ENCODE data around the gene SCN2A. TPM values are rescaled to one million over a fixed set of nuclear protein-coding genes. Genes with fewer than 3 reads are reported as not detected.
A peak's percentile ranks its signal among the peaks of the same experiment; 100 is the strongest.

Gene SCN2A
- total RNA-seq, 1 experiment from 2014 or later: 0.07 TPM

GRCh38 chr2:165369131-165369897 lies 130.1 kb downstream of the SCN2A start:
- ChIA-PET POLR2A (ENCODE audit: unreplicated experiment) (no interaction called here), CTCF (interaction anchor here (0.5 to 0.6 kb wide), 2 partner anchors 63 to 1330 kb away, joined by 3 to 5 read pairs; no protein-coding TSS in a partner anchor)
- intact Hi-C loops (cut with micrococcal nuclease): no loop called here
- Histone ChIP-seq H3K9me2 (replicated peaks; ENCODE audit: low read length) (no peaks in the 10 kb centered on the region), H3F3A (ENCODE audit: low read length, unreplicated experiment) (no peaks in the 10 kb centered on the region), H3K79me2 (ENCODE audit: low read length) (no peaks in the 10 kb centered on the region), H3K4me1 (ENCODE audit: insufficient read depth, low read length) (no peaks in the 10 kb centered on the region), H2AFZ (ENCODE audit: low read length) (no peak overlapping the region), H3K27ac (ENCODE audit: low read length) (no peak overlapping the region), H3K4me3 (ENCODE audit: low read length) (no peak overlapping the region), H3K27me3 (ENCODE audit: low read length) (0 out of 2 replicates have a peak, but pooled peaks cover 6% of the 10 kb centered on the region), H4K20me1 (ENCODE audit: low read length) (no peaks in the 10 kb centered on the region), H3K4me2 (ENCODE audit: low read length) (no peak overlapping the region), H3K9me3 (ENCODE audit: low read length) (no peaks in the 10 kb centered on the region), H3K9ac (ENCODE audit: low read length) (no peak overlapping the region), H3K36me3 (ENCODE audit: low read depth, low read length) (no peaks in the 10 kb centered on the region)
- DNase-seq (no peak), ATAC-seq (no peak)
- TF ChIP-seq EZH2phosphoT487 (IDR thresholded peaks at IDR 0.05; ENCODE audit: borderline replicate concordance, low read length): no peak
- no peak for TF ChIP-seq CTCF (conservative IDR thresholded peaks at IDR 0.05; ENCODE audit: low read depth, low read length)
- no peak for TF ChIP-seq EZH2 (IDR thresholded peaks at IDR 0.05; ENCODE audit: low read length, unreplicated experiment)
- BruUV-seq (replicated peaks): no TSS peak

DNA sequence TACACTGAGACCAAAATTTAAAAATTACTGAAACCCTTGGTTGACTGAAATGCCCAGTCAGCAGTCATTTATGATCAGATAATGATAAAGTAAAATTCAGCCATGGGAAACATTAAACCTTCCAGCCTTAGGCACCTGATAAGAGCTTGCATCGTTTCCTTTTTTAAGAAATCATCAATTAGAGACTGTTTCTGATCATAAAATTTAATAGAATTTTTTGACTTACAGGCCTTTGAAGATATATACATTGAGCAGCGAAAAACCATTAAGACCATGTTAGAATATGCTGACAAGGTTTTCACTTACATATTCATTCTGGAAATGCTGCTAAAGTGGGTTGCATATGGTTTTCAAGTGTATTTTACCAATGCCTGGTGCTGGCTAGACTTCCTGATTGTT lies 130.7 kb downstream of the SCN2A start:
- H3K4me3 ChIP-seq (ENCODE audit: low read length): no peak overlapping the region
- intact Hi-C loops (cut with micrococcal nuclease): no loop called here
- 0 out of 2 replicates have a peak, but pooled peaks cover 6% of the 10 kb centered on the region for H3K27me3 ChIP-seq (ENCODE audit: low read length)
- H3K9ac ChIP-seq (ENCODE audit: low read length): no peak overlapping the region
- ChIA-PET CTCF (interaction anchor here (0.5 to 0.6 kb wide), 2 partner anchors 63 to 1329 kb away, joined by 3 to 5 read pairs; no protein-coding TSS in a partner anchor), POLR2A (ENCODE audit: unreplicated experiment) (interaction anchor here (0.5 kb wide), 1 partner anchor 480 kb away, joined by 12 read pairs; no protein-coding TSS in a partner anchor)
- no peaks in the 10 kb centered on the region for H3F3A ChIP-seq (ENCODE audit: low read length, unreplicated experiment)
- H2AFZ ChIP-seq (ENCODE audit: low read length): no peak overlapping the region
- no TSS peak for BruUV-seq (replicated peaks)
- H3K9me3 ChIP-seq (ENCODE audit: low read length): no peaks in the 10 kb centered on the region
- no peaks in the 10 kb centered on the region for H3K36me3 ChIP-seq (ENCODE audit: low read depth, low read length)
- ATAC-seq: no peak
- H3K27ac ChIP-seq (ENCODE audit: low read length): no peak overlapping the region
- H4K20me1 ChIP-seq (ENCODE audit: low read length): no peaks in the 10 kb centered on the region
- no peaks in the 10 kb centered on the region for H3K4me1 ChIP-seq (ENCODE audit: insufficient read depth, low read length)
- no peak for DNase-seq
- no peak for TF ChIP-seq EZH2phosphoT487 (IDR thresholded peaks at IDR 0.05; ENCODE audit: borderline replicate concordance, low read length)
- no peak for TF ChIP-seq EZH2 (IDR thresholded peaks at IDR 0.05; ENCODE audit: low read length, unreplicated experiment)
- no peak for TF ChIP-seq CTCF (conservative IDR thresholded peaks at IDR 0.05; ENCODE audit: low read depth, low read length)
- no peaks in the 10 kb centered on the region for H3K79me2 ChIP-seq (ENCODE audit: low read length)
- no peak overlapping the region for H3K4me2 ChIP-seq (ENCODE audit: low read length)
- no peaks in the 10 kb centered on the region for H3K9me2 ChIP-seq (replicated peaks; ENCODE audit: low read length)

GRCh38 chr2:165371356-165371755 lies 132.1 kb downstream of the SCN2A start:
- H3K79me2 ChIP-seq (ENCODE audit: low read length): no peaks in the 10 kb centered on the region
- CTCF ChIA-PET: no interaction called here
- BruUV-seq (replicated peaks): no TSS peak
- H3K4me1 ChIP-seq (ENCODE audit: insufficient read depth, low read length): no peaks in the 10 kb centered on the region
- POLR2A ChIA-PET (ENCODE audit: unreplicated experiment): interaction anchor here (0.6 to 0.7 kb wide), 2 partner anchors 39 to 420 kb away, joined by 3 to 5 read pairs; no protein-coding TSS in a partner anchor
- H3K9me2 ChIP-seq (replicated peaks; ENCODE audit: low read length): no peaks in the 10 kb centered on the region
- no peak overlapping the region for H3K27ac ChIP-seq (ENCODE audit: low read length)
- H3K4me3 ChIP-seq (ENCODE audit: low read length): no peak overlapping the region
- DNase-seq (peak; percentile 36), ATAC-seq (peak; percentile 96)
- intact Hi-C loops (cut with micrococcal nuclease): no loop called here
- H3K36me3 ChIP-seq (ENCODE audit: low read depth, low read length): no peaks in the 10 kb centered on the region
- no peak for TF ChIP-seq CTCF (conservative IDR thresholded peaks at IDR 0.05; ENCODE audit: low read depth, low read length)
- no peaks in the 10 kb centered on the region for H3F3A ChIP-seq (ENCODE audit: low read length, unreplicated experiment)
- H3K9me3 ChIP-seq (ENCODE audit: low read length): no peaks in the 10 kb centered on the region
- H4K20me1 ChIP-seq (ENCODE audit: low read length): no peaks in the 10 kb centered on the region
- 0 out of 2 replicates have a peak, but pooled peaks cover 6% of the 10 kb centered on the region for H3K27me3 ChIP-seq (ENCODE audit: low read length)
- no peak overlapping the region for H2AFZ ChIP-seq (ENCODE audit: low read length)
- no peak overlapping the region for H3K4me2 ChIP-seq (ENCODE audit: low read length)
- H3K9ac ChIP-seq (ENCODE audit: low read length): no peak overlapping the region
